ENCODE measurements around the gene ALMS1. TPM values are rescaled to one million over a fixed set of nuclear protein-coding genes. Genes with fewer than 3 reads are reported as not detected.
"Not testable (repeated sequence)": the region's sequence is repeated elsewhere in the genome, so short reads cannot be mapped to it uniquely, and the experiment has no call there.

Gene ALMS1
- total RNA-seq, 1 experiment from 2014 or later, result 14.3 TPM

- in situ Hi-C loops (cut with HindIII; ENCODE audit: low pct_unique_long_range_greater_than_20kb, low sequenced_read_pairs), result not testable (repeated sequence)
- peak; percentile 71 for DNase-seq (ENCODE audit: low read depth, low spot score)
Observed at GRCh38 chr2:73630662-73631266, 245.1 kb downstream of the ALMS1 start.

- in situ Hi-C loops (cut with HindIII; ENCODE audit: low pct_unique_long_range_greater_than_20kb, low sequenced_read_pairs); DNase-seq (ENCODE audit: low read depth, low spot score): not testable (repeated sequence)
Observed at GRCh38 chr2:73636977-73637376, 251.3 kb downstream of the ALMS1 start.

- in situ Hi-C loops (cut with HindIII; ENCODE audit: low pct_unique_long_range_greater_than_20kb, low sequenced_read_pairs), result no loop called here
- DNase-seq (ENCODE audit: low read depth, low spot score), result no peak
Observed at GRCh38 chr2:73638429-73638828, 252.8 kb downstream of the ALMS1 start.

GRCh38 chr2:73640511-73640911, 254.9 kb downstream of the ALMS1 start:
- DNase-seq (ENCODE audit: low read depth, low spot score), result peak; percentile 99
- in situ Hi-C loops (cut with HindIII; ENCODE audit: low pct_unique_long_range_greater_than_20kb, low sequenced_read_pairs), result no loop called here

- in situ Hi-C loops (cut with HindIII; ENCODE audit: low pct_unique_long_range_greater_than_20kb, low sequenced_read_pairs), result no loop called here
- peak; percentile 58 for DNase-seq (ENCODE audit: low read depth, low spot score)
Observed at GRCh38 chr2:73640946-73641766, 255.5 kb downstream of the ALMS1 start.

- in situ Hi-C loops (cut with HindIII; ENCODE audit: low pct_unique_long_range_greater_than_20kb, low sequenced_read_pairs), result no loop called here
Observed at GRCh38 chr2:73641767-73642062, 256.1 kb downstream of the ALMS1 start.

GRCh38 chr2:73642338-73643018, 256.8 kb downstream of the ALMS1 start, which contains the start of gene NAT8:
TSS of gene NAT8 (minus strand) at chr2:73642422. CDS start at chr2:73641628, 794 bp downstream.
- peak; percentile 15 for DNase-seq (ENCODE audit: low read depth, low spot score)
- in situ Hi-C loops (cut with HindIII; ENCODE audit: low pct_unique_long_range_greater_than_20kb, low sequenced_read_pairs), result no loop called here

More at GRCh38 chr2:73641767-73642062, 256.1 kb downstream of the ALMS1 start:
- DNase-seq (ENCODE audit: low read depth, low spot score), result no peak

- DNase-seq (ENCODE audit: low read depth, low spot score); in situ Hi-C loops (cut with HindIII; ENCODE audit: low pct_unique_long_range_greater_than_20kb, low sequenced_read_pairs): not testable (repeated sequence)
Observed at GRCh38 chr2:73647690-73648089, 262.1 kb downstream of the ALMS1 start.

GRCh38 chr2:73651591-73652230, 266.1 kb downstream of the ALMS1 start:
- no peak for DNase-seq (ENCODE audit: low read depth, low spot score)
- in situ Hi-C loops (cut with HindIII; ENCODE audit: low pct_unique_long_range_greater_than_20kb, low sequenced_read_pairs), result no loop called here

GRCh38 chr2:73652348-73652747, 266.7 kb downstream of the ALMS1 start:
- in situ Hi-C loops (cut with HindIII; ENCODE audit: low pct_unique_long_range_greater_than_20kb, low sequenced_read_pairs), result no loop called here
- no peak for DNase-seq (ENCODE audit: low read depth, low spot score)

GRCh38 chr2:73654175-73654574, 268.5 kb downstream of the ALMS1 start:
- in situ Hi-C loops (cut with HindIII; ENCODE audit: low pct_unique_long_range_greater_than_20kb, low sequenced_read_pairs), result no loop called here
- DNase-seq (ENCODE audit: low read depth, low spot score), result no peak

Other genes with a start within 250 kb of the ALMS1 start
- not detected in 2 replicates for gene NOTO, start 183.3 kb upstream of the ALMS1 start, total RNA-seq (2014; rRNA removed; shearing (Covaris generic))
- 47.0 and 54.3 TPM in 2 replicates for gene SMYD5, start 171.6 kb upstream of the ALMS1 start, total RNA-seq (2014; rRNA removed; shearing (Covaris generic))
- 30.7 and 38.0 TPM in 2 replicates for gene PRADC1, start 152.6 kb upstream of the ALMS1 start, total RNA-seq (2014; rRNA removed; shearing (Covaris generic))
- gene CCT7, start 151.5 kb upstream of the ALMS1 start, total RNA-seq (2014; rRNA removed; shearing (Covaris generic)), result 762 and 775 TPM in 2 replicates
- gene FBXO41, start 101.4 kb upstream of the ALMS1 start, total RNA-seq (2014; rRNA removed; shearing (Covaris generic)), result 3.6 and 4.8 TPM in 2 replicates
- not detected in 2 replicates for gene EGR4, start 92.3 kb upstream of the ALMS1 start, total RNA-seq (2014; rRNA removed; shearing (Covaris generic))